ENCODE data around the gene DEPP1. TPM values are rescaled to one million over a fixed set of nuclear protein-coding genes. Genes with fewer than 3 reads are reported as not detected.

DEPP1 gene
- total RNA-seq, 1 donor from 2014 or later = 25.7 TPM

DNA sequence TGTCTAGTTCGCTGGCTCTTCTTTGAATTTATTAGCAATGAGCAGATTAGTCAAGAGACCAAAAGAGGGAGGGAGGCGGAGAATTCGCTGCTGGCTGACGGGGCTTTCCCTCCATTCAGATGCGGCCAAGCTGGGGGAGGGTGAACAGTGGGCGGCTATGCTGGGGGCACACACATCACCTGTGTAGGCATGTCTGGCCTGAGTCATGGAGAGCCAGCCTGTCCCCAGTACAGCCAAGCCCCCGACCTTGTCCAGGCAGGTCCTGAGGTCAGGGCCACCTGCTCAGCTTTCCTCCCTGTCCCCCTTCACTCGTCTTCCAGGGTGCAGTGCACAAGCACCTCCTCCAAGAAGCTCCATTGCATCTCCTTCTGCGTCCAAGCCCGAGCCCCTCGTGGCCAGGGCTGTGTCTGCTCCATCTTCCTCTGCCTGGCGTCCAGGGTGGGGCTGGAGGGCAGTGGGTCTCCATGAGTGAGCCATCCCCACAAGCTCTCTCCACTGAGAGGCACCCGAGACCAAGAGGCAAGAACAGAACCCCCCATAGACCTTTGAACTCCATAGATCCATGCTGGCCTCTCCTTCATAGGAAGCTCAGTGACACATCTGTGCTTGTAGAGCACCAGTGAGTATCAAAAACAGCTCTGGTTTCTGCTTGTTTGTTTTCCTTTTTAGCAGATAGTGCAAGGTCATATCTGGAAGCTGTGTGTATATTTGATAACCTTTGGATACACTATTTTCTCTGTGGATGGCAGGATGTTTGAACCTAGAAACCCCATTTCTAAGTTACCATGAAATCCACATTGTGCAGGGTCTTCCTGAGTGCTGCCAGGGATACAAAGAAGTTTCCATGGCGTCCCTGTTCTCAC is 1.9 kb upstream of the DEPP1 start:
- no peak for DNase-seq (ENCODE audit: extremely low spot score, unreplicated experiment)
- no peaks in the 10 kb centered on the region for H3K27me3 Mint-ChIP-seq
- TF ChIP-seq, protein P1, sequence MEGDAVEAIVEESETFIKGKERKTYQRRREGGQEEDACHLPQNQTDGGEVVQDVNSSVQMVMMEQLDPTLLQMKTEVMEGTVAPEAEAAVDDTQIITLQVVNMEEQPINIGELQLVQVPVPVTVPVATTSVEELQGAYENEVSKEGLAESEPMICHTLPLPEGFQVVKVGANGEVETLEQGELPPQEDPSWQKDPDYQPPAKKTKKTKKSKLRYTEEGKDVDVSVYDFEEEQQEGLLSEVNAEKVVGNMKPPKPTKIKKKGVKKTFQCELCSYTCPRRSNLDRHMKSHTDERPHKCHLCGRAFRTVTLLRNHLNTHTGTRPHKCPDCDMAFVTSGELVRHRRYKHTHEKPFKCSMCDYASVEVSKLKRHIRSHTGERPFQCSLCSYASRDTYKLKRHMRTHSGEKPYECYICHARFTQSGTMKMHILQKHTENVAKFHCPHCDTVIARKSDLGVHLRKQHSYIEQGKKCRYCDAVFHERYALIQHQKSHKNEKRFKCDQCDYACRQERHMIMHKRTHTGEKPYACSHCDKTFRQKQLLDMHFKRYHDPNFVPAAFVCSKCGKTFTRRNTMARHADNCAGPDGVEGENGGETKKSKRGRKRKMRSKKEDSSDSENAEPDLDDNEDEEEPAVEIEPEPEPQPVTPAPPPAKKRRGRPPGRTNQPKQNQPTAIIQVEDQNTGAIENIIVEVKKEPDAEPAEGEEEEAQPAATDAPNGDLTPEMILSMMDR (conservative IDR thresholded peaks at IDR 0.05) = no peak
- H3K9me3 Mint-ChIP-seq = no peaks in the 10 kb centered on the region
- peaks cover 45% of the 10 kb centered on the region for H3K4me1 Mint-ChIP-seq (ENCODE audit: unreplicated experiment)
- H3K4me3 Mint-ChIP-seq = peak overlapping the region; percentile 23
- H3K27ac Mint-ChIP-seq = peak overlapping the region; percentile 99
- H3K36me3 Mint-ChIP-seq = peaks cover 3% of the 10 kb centered on the region

DNA sequence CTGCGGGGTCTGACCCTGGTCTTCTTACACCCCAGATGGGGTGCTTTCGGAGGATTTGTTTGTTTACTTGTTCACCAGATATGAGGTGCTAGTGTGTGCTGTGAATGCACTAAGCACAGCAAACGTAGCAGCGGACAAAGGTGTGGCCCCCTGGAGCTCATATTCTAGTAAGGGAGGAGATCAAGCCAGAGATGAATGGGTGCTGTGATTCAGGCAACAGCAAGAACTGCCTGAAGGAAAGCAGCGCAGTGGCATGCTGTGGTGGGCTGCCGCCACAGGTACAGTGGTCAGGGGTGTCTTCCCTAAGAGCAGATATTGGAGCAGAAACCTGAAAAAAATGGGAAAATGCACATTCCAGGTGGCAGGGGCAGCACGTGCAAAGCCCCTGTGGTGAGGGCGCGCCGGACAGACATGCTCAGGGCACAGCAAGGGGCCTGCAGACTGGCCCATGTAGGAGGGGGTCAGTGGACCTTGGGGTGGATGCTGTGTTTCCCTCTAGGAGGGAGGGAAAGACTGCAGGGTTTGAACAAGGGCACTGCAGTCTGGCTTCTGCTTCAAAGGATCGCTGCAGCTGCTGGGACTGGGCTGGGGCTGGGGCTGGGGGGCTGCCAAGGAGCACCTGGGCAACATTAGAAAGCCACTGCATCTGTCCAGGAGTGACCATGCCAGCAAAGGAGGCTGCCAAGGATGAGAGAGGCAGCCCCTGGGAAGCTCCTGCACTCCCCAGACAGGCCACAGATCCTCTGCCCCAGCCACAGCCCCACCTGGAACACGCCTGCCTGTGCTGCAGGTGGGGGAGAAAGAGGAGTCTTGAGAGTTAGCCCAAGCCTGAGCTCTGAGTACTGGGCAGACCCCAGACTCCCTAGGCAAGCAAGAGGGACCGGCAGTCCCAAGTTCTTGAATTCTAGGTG is 927 bp upstream of the DEPP1 start:
- no peaks in the 10 kb centered on the region for H3K9me3 Mint-ChIP-seq
- H3K27ac Mint-ChIP-seq = peak overlapping the region; percentile 99
- peaks cover 3% of the 10 kb centered on the region for H3K36me3 Mint-ChIP-seq
- TF ChIP-seq, protein P1 (conservative IDR thresholded peaks at IDR 0.05) = no peak
- DNase-seq (ENCODE audit: extremely low spot score, unreplicated experiment) = no peak
- no peaks in the 10 kb centered on the region for H3K27me3 Mint-ChIP-seq
- peak overlapping the region; percentile 89 for H3K4me3 Mint-ChIP-seq
- peaks cover 41% of the 10 kb centered on the region for H3K4me1 Mint-ChIP-seq (ENCODE audit: unreplicated experiment)

DNA sequence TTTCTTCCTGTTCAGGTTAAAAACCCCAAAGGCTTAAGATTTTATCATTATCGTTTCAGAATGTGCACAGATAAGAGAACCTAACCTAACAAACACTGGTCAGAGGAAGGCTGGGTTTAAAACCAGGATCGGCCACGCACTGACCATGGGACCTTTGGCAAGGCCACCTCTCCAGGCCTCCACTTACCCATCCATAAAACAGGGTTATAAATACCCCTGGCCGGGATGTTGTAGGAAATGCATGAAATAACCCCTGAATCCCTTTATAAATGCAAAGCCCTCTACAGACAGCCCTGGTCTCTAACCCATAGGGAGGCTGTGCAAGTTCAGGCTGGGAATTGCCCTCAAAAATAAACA is 418 bp downstream of the DEPP1 start:
- peak overlapping the region; percentile 99 for H3K27ac Mint-ChIP-seq
- peaks cover 3% of the 10 kb centered on the region for H3K36me3 Mint-ChIP-seq
- H3K4me1 Mint-ChIP-seq (ENCODE audit: unreplicated experiment) = peaks cover 41% of the 10 kb centered on the region
- H3K9me3 Mint-ChIP-seq = no peaks in the 10 kb centered on the region
- no peak for DNase-seq (ENCODE audit: extremely low spot score, unreplicated experiment)
- TF ChIP-seq, protein P1 (conservative IDR thresholded peaks at IDR 0.05) = no peak
- no peaks in the 10 kb centered on the region for H3K27me3 Mint-ChIP-seq
- peak overlapping the region; percentile 89 for H3K4me3 Mint-ChIP-seq

DNA sequence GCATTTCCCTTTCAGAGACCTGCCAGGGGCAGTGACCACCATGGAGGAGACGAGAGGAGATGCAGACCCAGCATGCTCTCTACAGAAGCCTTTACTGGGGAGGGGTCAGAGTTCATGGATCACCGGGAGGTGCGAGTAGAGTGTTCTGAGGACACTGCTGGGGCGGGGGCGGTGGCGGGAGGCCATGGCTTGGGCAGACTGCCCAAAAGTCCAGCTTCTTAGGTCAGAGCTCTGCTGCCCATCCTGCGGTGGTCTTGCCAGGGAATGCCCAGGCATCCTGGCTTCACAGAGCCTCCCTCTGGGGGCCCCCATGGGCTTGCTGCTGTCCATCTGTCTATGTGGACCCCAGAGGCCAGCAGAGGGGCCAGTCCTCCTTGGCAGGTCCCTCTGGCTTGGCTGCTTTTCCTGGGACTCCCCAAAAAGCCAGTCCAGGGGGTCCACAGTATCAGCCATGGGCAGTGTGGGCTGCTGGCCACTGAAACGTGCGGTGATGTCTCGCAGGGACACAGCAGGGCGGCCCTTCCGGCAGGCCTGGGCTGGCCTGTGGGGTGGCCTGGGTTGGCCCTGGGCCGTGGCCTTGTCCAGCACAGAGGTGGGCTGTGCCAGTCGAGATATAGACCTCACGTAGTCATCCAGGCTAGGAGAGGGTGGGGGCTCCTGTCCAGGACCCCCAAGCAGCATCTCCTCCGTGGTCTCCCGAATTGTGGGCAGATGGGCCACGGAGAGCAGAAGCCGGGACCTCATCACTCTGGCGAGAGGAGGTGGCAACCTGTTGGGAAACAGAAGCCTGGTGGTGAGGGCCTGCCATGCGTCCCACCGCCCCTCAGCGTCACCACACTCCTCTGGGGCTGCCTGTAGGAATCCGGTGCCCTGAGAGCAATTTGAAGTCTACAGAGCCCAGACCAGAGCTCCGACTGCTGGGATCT is 1.1 kb downstream of the DEPP1 start:
- Mint-ChIP-seq H3K36me3 (peaks cover 3% of the 10 kb centered on the region), H3K9me3 (no peaks in the 10 kb centered on the region), H3K4me1 (ENCODE audit: unreplicated experiment) (peaks cover 41% of the 10 kb centered on the region), H3K4me3 (peak overlapping the region; percentile 89), H3K27ac (peak overlapping the region; percentile 99), H3K27me3 (no peaks in the 10 kb centered on the region)
- TF ChIP-seq, protein P1 (conservative IDR thresholded peaks at IDR 0.05) = no peak
- DNase-seq (ENCODE audit: extremely low spot score, unreplicated experiment) = no peak
